HEK293T (cell line): ENCODE results near the gene TGFB1I1.

Source experiments
- ELF4 ChIP-seq: fragments of 450-650 bp; IDR thresholded peaks from 2 replicates; pipeline ENCODE4 v1.6.1; 2017; ENCODE audit warnings: antibody characterized with exemption
- FOXA1 ChIP-seq: fragments of 450-650 bp; IDR thresholded peaks from 2 replicates; pipeline ENCODE4 v1.6.1; 2016; ENCODE audit warnings: mild to moderate bottlenecking
- FOXK2 ChIP-seq: fragments of 450-650 bp; IDR thresholded peaks from 2 replicates; pipeline ENCODE4 v1.6.1; 2016; ENCODE audit warnings: mild to moderate bottlenecking
- L3MBTL2 ChIP-seq: fragments of 450-650 bp; conservative IDR thresholded peaks from 2 replicates; pipeline ENCODE4 v1.6.1; 2016; ENCODE audit warnings: mild to moderate bottlenecking
- NFRKB ChIP-seq: fragments of 450-650 bp; IDR thresholded peaks from 2 replicates; pipeline ENCODE4 v1.6.1; 2016; ENCODE audit warnings: mild to moderate bottlenecking, moderate library complexity
- TARDBP ChIP-seq: fragments of 450-650 bp; IDR thresholded peaks from 2 replicates; pipeline ENCODE4 v1.6.1; 2016

GRCh38 chr16:31472709-31473203 lies 804 bp downstream of the TGFB1I1 start:
- TF ChIP-seq L3MBTL2 (no peak; the same call in 1 of the 2 replicates), FOXK2 (no peak), FOXA1 (no peak), NFRKB (no peak), ELF4 (no peak), TARDBP (no peak)
